Stimulated activated CD4-positive, alpha-beta T cell treated with anti-CD3 and anti-CD28 coated beads, Interleukin-15, amount 100 ng/mL, for 24 hours (primary cell): ENCODE results near the gene PSMD13.

Experiments
- DNase-seq: peaks from one replicate; pipeline ENCODE4 v3.0.0-alpha.2; 2020

Gene PSMD13

DNA sequence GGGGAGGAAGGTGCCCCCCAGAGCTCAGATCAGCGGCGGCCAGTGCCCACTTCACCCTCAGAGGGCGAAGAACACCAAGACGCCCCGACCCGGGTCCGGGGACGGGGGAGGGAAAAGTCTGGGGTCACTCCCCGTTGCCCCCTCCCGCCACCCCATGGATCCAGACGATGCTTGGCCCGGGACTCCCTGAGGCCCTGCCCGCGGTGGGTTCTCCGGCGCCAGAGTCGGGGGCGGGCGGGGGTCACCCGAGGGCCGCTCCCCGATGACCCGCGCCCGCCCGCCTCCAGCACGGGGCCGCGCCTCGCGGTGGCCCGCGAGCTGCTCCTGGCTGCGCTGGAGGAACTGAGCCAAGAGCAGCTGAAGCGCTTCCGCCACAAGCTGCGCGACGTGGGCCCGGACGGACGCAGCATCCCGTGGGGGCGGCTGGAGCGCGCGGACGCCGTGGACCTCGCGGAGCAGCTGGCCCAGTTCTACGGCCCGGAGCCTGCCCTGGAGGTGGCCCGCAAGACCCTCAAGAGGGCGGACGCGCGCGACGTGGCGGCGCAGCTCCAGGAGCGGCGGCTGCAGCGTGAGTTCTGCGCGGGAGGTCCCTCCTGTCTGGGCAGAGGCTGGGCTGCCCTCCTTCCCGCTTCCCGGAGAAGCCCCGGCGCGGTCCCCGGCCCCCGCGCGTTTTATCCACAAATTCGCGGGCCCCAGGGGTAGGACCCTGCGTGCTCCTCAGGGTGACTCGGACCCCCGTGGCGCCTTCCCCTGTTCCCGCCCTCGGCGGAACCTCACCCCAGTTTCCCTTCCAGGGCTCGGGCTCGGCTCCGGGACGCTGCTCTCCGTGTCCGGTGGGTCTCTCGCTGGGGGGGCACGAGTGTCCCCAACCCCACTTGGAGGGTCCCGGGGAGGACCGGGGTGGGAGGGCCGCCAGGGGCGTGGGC lies 42.5 kb downstream of the PSMD13 start:
- DNase-seq: no peak

DNA sequence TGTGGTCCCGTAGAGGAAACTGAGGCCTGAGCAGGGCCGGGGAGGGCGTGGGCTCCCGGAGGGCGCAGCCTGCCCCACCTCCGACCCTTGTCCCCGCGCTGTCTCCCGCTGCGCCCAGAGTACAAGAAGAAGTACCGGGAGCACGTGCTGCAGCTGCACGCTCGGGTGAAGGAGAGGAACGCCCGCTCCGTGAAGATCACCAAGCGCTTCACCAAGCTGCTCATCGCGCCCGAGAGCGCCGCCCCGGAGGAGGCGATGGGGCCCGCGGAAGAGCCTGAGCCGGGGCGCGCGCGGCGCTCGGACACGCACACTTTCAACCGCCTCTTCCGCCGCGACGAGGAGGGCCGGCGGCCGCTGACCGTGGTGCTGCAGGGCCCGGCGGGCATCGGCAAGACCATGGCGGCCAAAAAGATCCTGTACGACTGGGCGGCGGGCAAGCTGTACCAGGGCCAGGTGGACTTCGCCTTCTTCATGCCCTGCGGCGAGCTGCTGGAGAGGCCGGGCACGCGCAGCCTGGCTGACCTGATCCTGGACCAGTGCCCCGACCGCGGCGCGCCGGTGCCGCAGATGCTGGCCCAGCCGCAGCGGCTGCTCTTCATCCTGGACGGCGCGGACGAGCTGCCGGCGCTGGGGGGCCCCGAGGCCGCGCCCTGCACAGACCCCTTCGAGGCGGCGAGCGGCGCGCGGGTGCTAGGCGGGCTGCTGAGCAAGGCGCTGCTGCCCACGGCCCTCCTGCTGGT lies 43.4 kb downstream of the PSMD13 start:
- DNase-seq: peak; percentile 63

DNA sequence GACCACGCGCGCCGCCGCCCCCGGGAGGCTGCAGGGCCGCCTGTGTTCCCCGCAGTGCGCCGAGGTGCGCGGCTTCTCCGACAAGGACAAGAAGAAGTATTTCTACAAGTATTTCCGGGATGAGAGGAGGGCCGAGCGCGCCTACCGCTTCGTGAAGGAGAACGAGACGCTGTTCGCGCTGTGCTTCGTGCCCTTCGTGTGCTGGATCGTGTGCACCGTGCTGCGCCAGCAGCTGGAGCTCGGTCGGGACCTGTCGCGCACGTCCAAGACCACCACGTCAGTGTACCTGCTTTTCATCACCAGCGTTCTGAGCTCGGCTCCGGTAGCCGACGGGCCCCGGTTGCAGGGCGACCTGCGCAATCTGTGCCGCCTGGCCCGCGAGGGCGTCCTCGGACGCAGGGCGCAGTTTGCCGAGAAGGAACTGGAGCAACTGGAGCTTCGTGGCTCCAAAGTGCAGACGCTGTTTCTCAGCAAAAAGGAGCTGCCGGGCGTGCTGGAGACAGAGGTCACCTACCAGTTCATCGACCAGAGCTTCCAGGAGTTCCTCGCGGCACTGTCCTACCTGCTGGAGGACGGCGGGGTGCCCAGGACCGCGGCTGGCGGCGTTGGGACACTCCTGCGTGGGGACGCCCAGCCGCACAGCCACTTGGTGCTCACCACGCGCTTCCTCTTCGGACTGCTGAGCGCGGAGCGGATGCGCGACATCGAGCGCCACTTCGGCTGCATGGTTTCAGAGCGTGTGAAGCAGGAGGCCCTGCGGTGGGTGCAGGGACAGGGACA lies 44.1 kb downstream of the PSMD13 start:
- peak; percentile 61 for DNase-seq

DNA sequence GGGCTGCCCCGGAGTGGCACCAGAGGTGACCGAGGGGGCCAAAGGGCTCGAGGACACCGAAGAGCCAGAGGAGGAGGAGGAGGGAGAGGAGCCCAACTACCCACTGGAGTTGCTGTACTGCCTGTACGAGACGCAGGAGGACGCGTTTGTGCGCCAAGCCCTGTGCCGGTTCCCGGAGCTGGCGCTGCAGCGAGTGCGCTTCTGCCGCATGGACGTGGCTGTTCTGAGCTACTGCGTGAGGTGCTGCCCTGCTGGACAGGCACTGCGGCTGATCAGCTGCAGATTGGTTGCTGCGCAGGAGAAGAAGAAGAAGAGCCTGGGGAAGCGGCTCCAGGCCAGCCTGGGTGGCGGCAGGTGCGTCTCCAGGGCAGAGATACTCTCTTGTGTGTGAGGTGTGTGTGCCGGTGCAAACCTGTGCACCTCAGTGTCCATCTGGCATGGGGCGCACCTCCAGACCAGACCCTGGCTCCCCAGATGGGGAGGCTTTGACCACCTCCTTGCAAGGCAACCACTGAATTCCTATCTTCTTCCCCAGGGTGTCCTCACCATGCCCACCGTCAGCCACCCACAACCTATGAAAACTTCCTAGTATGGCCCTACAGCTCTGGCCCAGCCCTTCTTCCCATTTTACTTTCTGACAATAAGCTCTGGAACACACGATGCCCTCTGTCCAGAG lies 44.8 kb downstream of the PSMD13 start:
- peak; percentile 55 for DNase-seq

DNA sequence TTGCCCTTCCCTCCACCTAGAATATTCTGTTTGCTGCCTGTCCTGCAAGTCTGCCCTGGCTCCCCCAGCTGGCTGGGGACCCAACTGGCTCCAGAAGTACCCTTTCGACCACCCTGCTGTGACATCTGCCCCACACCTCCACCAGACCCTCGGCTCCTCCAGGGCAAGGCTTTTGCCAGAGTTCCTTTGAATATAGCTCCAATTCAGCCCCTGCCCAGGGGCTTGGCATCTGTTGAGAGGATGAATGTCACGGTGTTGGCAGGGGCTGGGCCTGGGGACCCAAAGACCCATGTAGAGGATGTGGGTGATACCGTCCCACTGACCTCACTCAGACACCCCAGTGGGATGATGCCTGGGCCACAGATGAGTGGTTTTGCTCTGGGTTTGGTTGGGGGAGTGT lies 45.4 kb downstream of the PSMD13 start:
- DNase-seq: no peak

DNA sequence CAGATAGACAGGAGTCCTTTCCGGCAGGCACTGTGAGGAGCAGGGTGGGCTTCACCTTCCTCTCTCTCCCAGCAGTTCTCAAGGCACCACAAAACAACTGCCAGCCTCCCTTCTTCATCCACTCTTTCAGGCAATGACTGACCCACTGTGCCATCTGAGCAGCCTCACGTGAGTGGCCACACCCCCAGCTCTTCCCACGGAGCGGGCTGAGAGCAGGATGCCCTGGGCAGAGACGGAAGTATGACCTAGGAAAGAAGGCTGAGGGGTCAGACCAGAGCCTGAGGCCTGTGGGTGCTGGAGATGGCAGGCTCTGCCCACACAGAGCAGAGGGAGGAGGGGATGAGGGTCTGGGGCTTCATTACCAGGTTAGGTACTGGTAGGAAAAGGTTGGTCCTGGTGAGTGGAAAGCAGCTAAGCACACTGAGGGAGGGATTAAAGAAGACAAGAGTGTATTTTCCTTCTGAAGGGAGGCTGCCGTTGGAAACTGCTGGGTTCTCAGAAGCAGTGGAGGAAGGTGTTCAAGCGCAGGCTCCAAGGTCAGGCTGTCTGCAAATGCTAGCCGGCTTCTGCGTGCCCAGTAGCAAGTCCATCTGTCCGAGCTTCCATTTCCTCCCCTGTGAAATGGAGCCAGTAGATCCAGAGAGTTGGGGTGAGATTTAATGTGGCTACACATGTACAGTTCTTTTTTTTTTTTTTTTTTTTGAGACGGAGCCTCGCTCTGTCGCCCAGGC lies 46.0 kb downstream of the PSMD13 start:
- DNase-seq: no peak

DNA sequence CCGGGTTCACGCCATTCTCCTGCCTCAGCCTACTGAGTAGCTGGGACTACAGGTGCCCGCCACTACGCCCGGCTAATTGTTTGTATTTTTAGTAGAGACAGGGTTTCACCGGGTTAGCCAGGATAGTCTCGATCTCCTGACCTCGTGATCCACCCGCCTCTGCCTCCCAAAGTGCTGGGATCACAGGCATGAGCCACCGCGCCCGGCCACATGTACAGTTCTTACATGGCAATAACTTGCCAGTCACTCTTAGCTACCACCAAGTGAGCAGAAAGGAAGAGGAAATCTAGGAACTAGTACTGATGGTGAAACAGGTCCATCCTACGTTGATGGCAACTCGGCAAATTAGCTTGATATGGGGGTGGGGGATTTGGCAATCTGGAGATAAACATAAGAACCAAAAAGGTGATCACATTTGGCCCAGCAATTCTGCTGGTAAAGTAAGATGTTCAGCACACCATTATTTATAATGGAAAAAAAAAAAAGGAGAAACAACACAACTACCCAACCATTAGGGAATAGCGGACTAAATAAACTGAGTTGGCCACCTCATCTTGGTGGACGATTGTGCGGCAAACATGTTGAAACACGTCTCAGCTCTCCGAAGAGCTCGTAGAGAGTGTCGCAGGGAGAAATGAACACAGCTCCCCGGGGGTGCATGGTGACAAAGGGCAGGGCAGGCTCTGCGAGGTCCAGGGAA lies 46.8 kb downstream of the PSMD13 start:
- DNase-seq: no peak

DNA sequence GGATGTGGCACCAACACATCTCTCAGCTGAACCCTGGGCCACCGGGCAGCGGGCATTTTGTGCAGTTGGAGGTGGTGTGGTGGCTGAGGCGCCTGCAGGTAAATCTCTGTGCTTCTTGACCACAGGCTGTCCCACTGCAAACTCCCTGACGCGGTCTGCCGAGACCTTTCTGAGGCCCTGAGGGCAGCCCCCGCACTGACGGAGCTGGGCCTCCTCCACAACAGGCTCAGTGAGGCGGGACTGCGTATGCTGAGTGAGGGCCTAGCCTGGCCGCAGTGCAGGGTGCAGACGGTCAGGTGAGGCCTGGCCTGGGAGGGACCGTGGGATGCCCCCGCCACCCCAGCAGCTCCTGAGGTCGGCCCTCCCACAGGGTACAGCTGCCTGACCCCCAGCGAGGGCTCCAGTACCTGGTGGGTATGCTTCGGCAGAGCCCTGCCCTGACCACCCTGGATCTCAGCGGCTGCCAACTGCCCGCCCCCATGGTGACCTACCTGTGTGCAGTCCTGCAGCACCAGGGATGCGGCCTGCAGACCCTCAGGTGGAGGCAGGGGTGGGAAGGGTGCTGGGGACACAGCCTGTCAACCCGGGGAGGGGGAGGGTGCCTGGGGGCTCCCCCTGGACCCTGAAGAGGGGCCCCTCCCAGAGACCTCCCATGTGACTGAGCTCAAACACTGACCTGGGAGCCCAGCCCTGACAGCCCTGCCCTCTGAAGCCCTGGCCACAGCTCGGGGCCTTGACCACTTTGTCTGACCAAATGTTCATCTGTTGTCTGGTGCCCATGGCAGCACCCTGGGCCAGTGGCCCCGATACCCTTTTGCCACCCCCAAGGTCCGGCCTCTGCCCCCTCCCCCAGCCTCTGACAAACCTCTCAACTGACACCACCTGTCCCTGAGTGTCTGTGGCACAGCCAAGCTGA lies 47.6 kb downstream of the PSMD13 start:
- no peak for DNase-seq

DNA sequence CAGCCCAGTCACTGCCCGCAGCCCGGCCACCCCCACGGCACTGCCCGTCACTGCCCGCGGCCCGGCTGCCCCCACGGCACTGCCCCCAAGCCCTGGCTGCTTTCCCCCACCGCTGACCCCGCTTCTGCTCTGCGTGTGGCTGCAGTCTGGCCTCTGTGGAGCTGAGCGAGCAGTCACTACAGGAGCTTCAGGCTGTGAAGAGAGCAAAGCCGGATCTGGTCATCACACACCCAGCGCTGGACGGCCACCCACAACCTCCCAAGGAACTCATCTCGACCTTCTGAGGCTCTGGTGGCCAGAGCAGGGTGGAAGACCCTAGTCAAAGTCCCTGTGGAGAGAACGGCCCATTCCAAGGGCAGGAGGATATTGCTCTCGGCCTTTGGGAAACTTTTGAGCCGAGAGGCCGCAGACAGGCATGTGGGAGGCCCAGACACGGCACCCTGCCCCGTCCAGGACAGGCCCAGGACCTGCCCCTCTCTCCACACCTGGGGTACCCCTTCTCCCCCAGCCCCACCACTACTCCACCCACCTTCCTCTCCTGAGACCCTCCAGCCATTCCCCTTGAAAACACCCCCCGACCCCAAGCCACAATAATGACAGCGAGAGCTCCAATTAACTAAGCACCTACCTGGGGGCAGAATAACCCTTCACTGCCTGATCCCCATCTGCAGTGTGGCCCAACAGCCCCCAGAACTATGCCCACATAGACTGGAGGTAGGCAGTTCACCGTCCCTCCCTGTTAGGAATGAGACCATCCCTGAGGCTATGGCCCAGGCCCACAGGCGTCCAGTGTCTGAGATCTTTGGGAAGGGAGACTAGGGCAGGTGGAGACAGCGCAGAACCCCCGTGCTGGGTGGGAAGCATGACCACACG lies 48.5 kb downstream of the PSMD13 start:
- no peak for DNase-seq

DNA sequence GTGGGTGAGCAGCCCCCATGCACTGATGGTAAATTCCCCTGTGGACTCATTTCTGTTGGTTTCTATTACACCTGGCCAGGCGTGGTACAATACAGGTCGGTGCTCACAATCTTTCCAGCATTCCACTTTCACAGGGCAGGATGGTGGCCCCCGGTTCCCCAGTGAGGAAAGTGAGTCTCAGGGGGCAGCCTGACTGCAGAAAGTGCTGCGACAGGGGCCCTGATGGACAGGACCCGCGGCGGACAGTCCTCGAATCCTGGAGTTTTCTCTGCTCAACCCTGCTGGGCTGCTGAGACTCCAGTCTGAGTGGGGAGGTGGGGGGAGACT lies 49.1 kb downstream of the PSMD13 start:
- DNase-seq: no peak

DNA sequence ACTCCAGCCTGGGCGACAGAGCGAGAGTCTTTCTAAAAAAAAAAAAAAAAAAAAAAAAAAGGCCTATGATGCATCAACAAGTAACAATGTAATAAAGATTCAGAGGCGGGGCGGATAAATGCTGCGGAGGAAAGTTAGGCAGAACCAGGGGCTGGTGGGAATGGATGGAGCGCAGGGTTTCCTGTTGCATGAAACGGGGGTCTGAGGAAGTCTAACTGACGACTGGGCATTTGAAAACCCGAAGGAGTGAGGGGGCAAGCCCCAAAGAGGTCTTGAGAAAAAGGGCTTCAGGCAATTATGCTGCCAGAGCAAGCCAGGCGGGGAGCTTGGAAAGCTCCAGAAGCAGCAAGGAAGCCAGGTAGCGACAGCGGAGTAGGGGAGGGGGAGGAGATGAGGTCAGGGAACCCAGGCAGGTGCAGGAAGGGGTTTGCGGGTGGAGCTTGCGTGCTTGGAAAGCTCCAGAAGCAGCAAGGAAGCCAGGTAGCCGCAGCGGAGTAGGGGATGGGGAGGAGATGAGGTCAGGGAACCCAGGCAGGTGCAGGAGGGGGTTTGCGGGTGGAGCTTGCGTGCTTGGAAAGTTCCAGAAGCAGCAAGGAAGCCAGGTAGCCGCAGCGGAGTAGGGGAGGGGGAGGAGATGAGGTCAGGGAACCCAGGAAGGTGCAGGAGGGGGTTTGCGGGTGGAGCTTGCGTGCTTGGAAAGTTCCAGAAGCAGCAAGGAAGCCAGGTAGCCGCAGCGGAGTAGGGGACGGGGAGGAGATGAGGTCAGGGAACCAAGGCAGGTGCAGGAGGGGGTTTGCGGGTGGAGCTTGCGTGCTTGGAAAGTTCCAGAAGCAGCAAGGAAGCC lies 50.4 kb downstream of the PSMD13 start:
- DNase-seq: peak; percentile 45

DNA sequence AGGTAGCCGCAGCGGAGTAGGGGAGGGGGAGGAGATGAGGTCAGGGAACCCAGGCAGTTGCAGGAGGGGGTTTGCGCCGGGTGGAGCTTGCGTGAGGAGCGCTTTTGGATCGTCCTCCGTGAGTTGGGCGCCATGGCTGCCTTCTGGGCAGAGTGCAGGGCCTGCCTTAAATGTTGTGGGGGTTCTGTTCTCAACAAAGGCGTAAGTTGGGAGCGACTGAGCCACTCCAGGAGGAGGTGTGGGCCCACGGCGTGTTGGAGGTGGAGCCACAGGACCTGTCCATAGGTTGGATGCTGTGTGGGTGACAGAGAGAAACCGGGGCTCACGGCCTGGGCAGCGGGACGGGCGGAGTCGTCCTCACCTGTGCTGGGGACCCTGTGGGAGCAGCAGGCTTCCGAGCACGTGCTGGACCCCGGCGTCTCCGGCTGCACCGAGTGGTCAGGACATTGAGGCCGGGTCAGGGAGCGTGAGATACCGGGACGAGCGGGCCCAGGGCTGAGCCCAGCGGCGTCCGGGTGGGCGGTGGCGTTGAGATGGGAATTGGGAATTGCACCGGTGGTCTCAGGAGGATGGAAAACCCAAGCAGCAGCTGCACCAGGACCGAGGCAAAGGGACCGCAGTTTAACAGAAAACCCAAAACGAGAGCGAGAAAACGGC lies 51.2 kb downstream of the PSMD13 start:
- DNase-seq: peak; percentile 63

DNA sequence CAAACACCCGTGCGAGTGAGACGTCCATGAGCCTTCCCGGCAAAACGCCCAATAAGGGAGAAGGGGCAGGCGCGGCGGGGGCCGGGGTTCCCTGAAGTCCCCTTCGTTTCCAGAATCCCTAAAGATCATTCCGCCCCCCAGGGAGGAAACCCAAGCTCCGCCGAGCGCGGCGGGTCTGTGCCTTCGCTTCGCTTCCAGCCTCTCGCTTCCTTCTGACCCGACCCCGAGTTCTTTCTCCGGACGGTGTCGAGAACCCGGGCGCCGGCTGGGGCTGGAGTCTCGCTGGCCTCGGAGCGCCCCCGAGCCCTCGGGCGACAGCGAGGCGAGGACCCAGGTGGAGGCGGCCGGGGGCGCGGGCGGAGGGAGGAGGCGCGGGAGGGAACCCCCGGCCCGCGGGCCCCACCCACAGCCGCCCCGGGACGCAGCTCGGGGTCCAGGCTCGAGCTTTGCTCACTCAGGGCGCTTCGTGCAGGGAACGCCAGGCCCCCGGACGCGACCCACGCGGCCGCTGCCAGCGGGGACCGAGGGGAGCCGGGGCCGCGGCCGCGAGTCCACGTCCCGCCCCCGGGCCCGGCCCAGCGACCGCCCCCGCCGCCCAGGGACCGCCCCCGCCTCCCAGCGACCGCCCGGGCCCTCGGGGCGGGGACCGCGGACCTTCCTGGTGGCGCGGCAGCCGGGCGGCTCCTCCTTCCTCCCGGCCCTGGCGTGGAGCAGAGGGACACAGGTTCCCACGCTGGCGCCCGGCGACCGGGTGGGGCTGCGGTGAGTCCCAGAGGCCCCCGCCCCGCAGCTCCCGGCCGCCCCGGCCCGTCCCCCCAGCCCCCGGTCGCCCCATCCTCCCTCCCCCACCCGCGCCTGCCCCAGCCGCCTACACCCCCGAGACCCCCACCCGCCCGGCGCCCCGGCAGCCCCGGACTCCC lies 52.0 kb downstream of the PSMD13 start, which contains the start of gene PGGHG:
Gene PGGHG (plus strand): TSS at position 649 of the 920 bp plus-strand sequence. CDS start 691 bp downstream, outside the sequence.
- DNase-seq: peak; percentile 73

DNA sequence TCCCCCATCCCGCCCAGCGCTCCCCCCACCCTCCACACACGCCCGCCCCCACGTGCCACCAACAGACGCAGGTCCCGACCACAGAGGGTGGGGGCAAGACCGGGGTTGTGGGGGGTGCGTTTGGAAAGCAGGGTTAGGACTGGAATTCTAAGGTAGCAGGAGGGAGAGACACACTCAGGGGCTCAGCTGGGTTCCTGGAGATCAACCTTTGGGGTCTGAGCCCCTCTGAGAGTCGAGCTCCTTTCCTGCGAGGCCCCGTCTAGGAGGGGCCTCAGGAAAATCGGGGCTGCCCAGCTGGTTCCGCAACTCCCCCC lies 52.6 kb downstream of the PSMD13 start:
- DNase-seq: no peak

DNA sequence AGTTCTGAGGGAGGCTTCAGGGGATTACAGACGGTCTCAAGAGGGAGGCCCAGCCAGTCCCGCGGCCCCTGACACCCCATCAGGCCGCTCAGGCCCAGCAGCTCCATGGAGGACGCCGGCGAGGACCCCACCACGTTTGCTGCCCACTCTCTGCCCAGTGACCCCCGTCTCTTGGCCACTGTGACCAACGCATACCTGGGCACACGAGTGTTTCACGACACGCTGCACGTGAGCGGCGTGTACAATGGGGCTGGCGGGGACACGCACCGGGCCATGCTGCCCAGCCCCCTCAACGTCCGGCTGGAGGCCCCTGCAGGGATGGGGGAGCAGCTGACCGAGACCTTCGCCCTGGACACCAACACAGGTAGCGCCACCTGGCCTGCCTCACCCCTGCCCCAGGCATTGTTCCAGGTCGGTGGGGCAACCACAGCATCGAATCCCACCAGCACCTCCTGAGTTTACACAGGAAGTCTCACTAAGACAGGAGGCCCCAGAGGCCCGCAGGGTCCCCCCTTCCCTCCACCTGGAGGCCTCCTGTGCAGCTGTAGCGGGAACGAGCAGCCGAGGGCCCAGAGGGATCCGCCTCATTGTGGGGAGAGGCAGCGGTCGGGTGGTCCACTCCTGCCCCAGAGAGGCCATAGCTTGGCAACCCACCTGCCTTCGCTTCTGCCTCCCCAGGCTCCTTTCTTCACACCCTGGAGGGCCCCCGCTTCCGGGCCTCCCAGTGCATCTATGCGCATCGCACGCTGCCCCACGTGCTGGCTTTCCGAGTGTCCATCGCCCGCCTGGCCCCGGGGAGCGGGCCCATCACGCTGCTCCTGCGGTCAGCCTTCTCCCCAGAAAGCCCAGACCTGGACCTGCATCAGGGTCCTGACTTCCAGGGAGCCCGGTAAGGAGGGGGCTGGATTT lies 53.2 kb downstream of the PSMD13 start:
- DNase-seq: no peak
